ENCODE measurements around the gene JCHAIN.
"Not testable (repeated sequence)": the region's sequence is repeated elsewhere in the genome, so short reads cannot be mapped to it uniquely, and the experiment has no call there.

The JCHAIN gene

DNA sequence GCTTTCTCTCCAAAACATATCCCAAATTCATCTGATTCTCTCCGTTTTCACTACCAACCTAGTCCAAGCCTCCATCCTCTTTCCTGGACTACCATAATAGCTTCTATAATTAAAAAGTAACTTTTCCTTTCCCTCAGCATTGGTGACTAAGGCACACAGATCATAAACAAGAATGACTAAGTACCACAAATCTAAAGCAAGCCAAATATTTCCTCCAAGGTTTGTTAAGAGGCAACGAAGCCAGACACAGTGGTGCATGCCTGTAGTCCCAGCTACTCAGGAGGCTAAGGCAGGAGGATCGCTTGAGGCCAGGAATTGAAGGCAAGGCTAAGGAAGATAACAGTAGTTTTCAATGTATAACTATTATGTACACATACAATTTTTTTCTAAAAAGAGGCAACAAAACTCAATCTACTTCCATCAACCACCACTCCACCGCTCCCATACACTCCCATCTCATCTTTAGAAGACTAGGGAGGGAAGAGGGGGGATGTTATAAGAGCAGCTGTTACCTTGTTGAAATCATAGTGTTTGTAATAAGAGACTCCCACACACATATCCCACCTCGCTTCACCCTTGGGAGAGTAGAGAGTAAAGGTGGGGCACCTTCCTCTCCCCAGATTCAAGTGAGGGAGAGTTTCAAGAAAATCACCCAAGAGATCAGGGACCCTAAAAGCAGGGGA lies 4.2 kb upstream of the JCHAIN start:
- ATAC-seq, result no peak
- TF ChIP-seq CREB5 (CRISPR knock-in tag; IDR thresholded peaks at IDR 0.05; ENCODE audit: low read depth) (no peak), ZNF565 (CRISPR knock-in tag; conservative IDR thresholded peaks at IDR 0.05; ENCODE audit: low read depth) (no peak), ISL1 (CRISPR knock-in tag; IDR thresholded peaks at IDR 0.05) (no peak), SNAI2 (CRISPR knock-in tag; IDR thresholded peaks at IDR 0.05) (no peak), CSRNP3 (CRISPR knock-in tag; IDR thresholded peaks at IDR 0.05) (no peak), OSR1 (CRISPR knock-in tag; IDR thresholded peaks at IDR 0.05) (no peak), TCF4 (CRISPR knock-in tag; IDR thresholded peaks at IDR 0.05; ENCODE audit: borderline replicate concordance) (no peak), GLIS3 (CRISPR knock-in tag; IDR thresholded peaks at IDR 0.05) (no peak), RARB (CRISPR knock-in tag; IDR thresholded peaks at IDR 0.05) (no peak), ZNF70 (CRISPR knock-in tag; IDR thresholded peaks at IDR 0.05) (no peak), ZC3H10 (CRISPR knock-in tag; IDR thresholded peaks at IDR 0.05) (no peak), PPARA (CRISPR knock-in tag; IDR thresholded peaks at IDR 0.05; ENCODE audit: borderline replicate concordance) (no peak), TOX (CRISPR knock-in tag; IDR thresholded peaks at IDR 0.05; ENCODE audit: borderline replicate concordance) (no peak)
- TF ChIP-seq, protein P1, sequence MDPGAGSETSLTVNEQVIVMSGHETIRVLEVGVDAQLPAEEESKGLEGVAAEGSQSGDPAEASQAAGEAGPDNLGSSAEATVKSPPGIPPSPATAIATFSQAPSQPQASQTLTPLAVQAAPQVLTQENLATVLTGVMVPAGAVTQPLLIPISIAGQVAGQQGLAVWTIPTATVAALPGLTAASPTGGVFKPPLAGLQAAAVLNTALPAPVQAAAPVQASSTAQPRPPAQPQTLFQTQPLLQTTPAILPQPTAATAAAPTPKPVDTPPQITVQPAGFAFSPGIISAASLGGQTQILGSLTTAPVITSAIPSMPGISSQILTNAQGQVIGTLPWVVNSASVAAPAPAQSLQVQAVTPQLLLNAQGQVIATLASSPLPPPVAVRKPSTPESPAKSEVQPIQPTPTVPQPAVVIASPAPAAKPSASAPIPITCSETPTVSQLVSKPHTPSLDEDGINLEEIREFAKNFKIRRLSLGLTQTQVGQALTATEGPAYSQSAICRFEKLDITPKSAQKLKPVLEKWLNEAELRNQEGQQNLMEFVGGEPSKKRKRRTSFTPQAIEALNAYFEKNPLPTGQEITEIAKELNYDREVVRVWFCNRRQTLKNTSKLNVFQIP (CRISPR knock-in tag; IDR thresholded peaks at IDR 0.05; ENCODE audit: borderline replicate concordance, low read depth), result no peak

GRCh38 chr4:70667740-70668535 lies 1.6 kb upstream of the JCHAIN start:
- no peak for ATAC-seq
- TF ChIP-seq, protein P2, sequence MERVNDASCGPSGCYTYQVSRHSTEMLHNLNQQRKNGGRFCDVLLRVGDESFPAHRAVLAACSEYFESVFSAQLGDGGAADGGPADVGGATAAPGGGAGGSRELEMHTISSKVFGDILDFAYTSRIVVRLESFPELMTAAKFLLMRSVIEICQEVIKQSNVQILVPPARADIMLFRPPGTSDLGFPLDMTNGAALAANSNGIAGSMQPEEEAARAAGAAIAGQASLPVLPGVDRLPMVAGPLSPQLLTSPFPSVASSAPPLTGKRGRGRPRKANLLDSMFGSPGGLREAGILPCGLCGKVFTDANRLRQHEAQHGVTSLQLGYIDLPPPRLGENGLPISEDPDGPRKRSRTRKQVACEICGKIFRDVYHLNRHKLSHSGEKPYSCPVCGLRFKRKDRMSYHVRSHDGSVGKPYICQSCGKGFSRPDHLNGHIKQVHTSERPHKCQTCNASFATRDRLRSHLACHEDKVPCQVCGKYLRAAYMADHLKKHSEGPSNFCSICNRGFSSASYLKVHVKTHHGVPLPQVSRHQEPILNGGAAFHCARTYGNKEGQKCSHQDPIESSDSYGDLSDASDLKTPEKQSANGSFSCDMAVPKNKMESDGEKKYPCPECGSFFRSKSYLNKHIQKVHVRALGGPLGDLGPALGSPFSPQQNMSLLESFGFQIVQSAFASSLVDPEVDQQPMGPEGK (CRISPR knock-in tag; IDR thresholded peaks at IDR 0.05; ENCODE audit: borderline replicate concordance), result no peak
- TF ChIP-seq ZFP30 (CRISPR knock-in tag; IDR thresholded peaks at IDR 0.05) (no peak), OSR1 (CRISPR knock-in tag; IDR thresholded peaks at IDR 0.05) (no peak), ARNTL (CRISPR knock-in tag; IDR thresholded peaks at IDR 0.05; ENCODE audit: borderline replicate concordance, low read depth) (no peak), RARB (CRISPR knock-in tag; IDR thresholded peaks at IDR 0.05) (no peak), ZNF565 (CRISPR knock-in tag; conservative IDR thresholded peaks at IDR 0.05; ENCODE audit: low read depth) (no peak)

- ATAC-seq, result not testable (repeated sequence)
Observed at GRCh38 chr4:70661309-70661922, 4.9 kb downstream of the JCHAIN start.

DNA sequence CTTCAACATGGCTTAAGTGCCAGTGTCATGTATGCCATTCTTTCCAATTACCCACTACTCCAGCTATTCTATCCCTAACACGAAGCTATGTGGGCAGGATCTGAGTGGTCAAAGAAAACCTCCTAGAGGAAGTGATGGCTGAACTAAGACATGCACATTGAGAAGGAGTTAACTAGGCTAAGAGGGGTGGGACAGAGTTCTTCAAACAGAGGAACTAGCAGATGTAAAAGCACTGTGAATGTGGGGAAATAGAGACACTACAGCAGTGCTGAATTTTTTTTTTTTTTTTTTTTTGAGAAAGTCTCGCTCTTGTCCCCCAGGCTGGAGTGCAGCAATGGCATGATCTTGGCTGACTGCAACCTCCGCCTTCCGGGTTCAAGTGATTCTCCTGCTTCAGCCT lies 6.2 kb downstream of the JCHAIN start:
- no peak for ATAC-seq
- TF ChIP-seq ZC3H10 (CRISPR knock-in tag; IDR thresholded peaks at IDR 0.05) (no peak), OSR1 (CRISPR knock-in tag; IDR thresholded peaks at IDR 0.05) (no peak), PPARA (CRISPR knock-in tag; IDR thresholded peaks at IDR 0.05; ENCODE audit: borderline replicate concordance) (no peak), ZFP30 (CRISPR knock-in tag; IDR thresholded peaks at IDR 0.05) (no peak), ZNF70 (CRISPR knock-in tag; IDR thresholded peaks at IDR 0.05) (no peak), ZNF565 (CRISPR knock-in tag; conservative IDR thresholded peaks at IDR 0.05; ENCODE audit: low read depth) (no peak), ZFP3 (CRISPR knock-in tag; IDR thresholded peaks at IDR 0.05) (no peak), TSHZ2 (CRISPR knock-in tag; IDR thresholded peaks at IDR 0.05) (no peak), ZNF8 (CRISPR knock-in tag; IDR thresholded peaks at IDR 0.05) (no peak), TOX (CRISPR knock-in tag; IDR thresholded peaks at IDR 0.05; ENCODE audit: borderline replicate concordance) (no peak), TCF4 (CRISPR knock-in tag; IDR thresholded peaks at IDR 0.05; ENCODE audit: borderline replicate concordance) (no peak), ARNTL (CRISPR knock-in tag; IDR thresholded peaks at IDR 0.05; ENCODE audit: borderline replicate concordance, low read depth) (no peak), ISL1 (CRISPR knock-in tag; IDR thresholded peaks at IDR 0.05) (no peak), GLIS3 (CRISPR knock-in tag; IDR thresholded peaks at IDR 0.05) (no peak), RARB (CRISPR knock-in tag; IDR thresholded peaks at IDR 0.05) (no peak)
- TF ChIP-seq, protein P2 (CRISPR knock-in tag; IDR thresholded peaks at IDR 0.05; ENCODE audit: borderline replicate concordance), result no peak

All from SK-N-SH treated with all-trans-retinoic acid at 6 μM for 48 hours (cell line).